Measurements from ENCODE around the gene DNLZ.

Gene DNLZ

DNA sequence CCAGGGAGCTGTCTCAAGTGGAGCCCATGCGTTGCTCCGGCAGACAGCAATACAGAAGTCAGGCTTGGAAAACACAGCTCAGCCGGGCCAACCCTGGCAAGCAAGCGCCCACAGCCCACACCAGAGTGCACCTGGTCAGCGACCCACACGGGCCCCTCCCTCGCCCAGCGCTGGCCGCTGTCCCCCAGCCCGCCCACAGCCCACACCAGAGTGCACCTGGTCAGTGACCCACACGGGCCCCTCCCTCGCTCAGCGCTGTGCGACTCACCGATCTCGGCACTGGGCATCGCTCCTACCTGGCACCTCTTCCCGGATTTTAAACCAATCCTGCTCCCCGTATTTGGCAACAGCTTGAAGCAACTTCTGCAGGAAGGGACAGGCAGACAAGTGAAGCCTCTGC, 23.7 kb upstream of the DNLZ start:
- H3K27ac ChIP-seq: no peak overlapping the region
- TF ChIP-seq, protein P1, sequence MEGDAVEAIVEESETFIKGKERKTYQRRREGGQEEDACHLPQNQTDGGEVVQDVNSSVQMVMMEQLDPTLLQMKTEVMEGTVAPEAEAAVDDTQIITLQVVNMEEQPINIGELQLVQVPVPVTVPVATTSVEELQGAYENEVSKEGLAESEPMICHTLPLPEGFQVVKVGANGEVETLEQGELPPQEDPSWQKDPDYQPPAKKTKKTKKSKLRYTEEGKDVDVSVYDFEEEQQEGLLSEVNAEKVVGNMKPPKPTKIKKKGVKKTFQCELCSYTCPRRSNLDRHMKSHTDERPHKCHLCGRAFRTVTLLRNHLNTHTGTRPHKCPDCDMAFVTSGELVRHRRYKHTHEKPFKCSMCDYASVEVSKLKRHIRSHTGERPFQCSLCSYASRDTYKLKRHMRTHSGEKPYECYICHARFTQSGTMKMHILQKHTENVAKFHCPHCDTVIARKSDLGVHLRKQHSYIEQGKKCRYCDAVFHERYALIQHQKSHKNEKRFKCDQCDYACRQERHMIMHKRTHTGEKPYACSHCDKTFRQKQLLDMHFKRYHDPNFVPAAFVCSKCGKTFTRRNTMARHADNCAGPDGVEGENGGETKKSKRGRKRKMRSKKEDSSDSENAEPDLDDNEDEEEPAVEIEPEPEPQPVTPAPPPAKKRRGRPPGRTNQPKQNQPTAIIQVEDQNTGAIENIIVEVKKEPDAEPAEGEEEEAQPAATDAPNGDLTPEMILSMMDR (IDR thresholded peaks at IDR 0.05): no peak
- DNase-seq (ENCODE audit: low spot score): no peak
- no peak overlapping the region for H3K4me3 ChIP-seq

- TF ChIP-seq, protein P1 (IDR thresholded peaks at IDR 0.05): no peak
- Histone ChIP-seq H3K4me3 (no peak overlapping the region), H3K27ac (no peak overlapping the region)
- DNase-seq (ENCODE audit: low spot score): no peak
Observed at GRCh38 chr9:136386018-136386417, 22.5 kb upstream of the DNLZ start.

- no peak for DNase-seq (ENCODE audit: low spot score)
- H3K4me3 ChIP-seq: no peak overlapping the region
- TF ChIP-seq, protein P1 (IDR thresholded peaks at IDR 0.05): no peak
- H3K27ac ChIP-seq: no peak overlapping the region
Observed at GRCh38 chr9:136385015-136385414, 21.5 kb upstream of the DNLZ start.

DNA sequence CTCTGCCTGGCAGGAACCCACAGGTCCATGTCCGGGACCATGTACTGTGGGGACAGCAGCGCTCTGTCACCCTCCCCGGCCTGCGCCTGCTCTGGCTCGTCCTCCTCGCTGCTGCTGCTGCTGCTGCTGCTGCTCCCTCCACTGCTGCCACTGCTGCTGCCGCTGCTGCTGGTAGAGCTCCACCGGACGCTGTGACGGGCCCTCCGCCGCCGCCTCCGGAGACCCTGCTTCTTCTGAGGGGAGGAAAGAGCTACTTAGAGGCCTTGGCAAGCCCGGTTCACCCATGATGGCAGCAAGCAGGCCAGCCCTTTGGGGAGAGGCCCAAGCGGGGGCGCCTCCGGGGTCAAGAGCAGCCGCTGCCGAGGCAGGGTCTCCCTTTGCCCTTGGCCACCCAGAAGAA, 19.9 kb upstream of the DNLZ start:
- TF ChIP-seq, protein P1 (IDR thresholded peaks at IDR 0.05): no peak
- H3K4me3 ChIP-seq: no peak overlapping the region
- no peak overlapping the region for H3K27ac ChIP-seq
- no peak for DNase-seq (ENCODE audit: low spot score)

DNA sequence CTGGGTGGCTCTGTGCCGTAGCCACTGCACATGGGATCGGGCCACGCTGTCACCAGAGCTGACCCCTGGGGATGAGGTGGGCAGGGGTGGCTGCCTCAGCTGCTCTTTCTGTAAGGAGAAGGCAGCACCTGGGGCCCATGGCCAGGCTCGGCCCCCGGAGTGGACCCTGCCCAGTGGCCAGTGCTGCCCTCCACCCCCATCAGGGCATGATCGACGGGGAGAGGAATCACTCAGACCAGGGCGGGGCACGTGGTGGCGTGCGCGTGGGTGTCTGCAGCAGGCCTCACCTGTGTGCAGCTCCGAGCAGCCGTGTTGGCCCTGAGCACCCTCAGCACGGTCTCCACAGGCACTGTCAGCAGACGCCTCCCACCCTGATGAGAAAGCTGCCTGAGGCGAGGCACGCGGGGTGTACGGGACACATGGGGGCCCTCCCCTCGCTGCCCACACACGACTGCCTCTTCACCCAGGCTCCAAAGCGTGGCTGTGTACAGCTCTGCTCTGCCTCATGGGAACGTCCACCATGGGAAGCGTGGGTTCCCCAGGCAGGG, 18.5 kb upstream of the DNLZ start:
- no peak overlapping the region for H3K4me3 ChIP-seq
- no peak overlapping the region for H3K27ac ChIP-seq
- TF ChIP-seq, protein P1 (IDR thresholded peaks at IDR 0.05): no peak
- DNase-seq (ENCODE audit: low spot score): no peak

GRCh38 chr9:136381311-136381710, 17.8 kb upstream of the DNLZ start:
- TF ChIP-seq, protein P1 (IDR thresholded peaks at IDR 0.05): no peak
- DNase-seq (ENCODE audit: low spot score): no peak
- Histone ChIP-seq H3K27ac (no peak overlapping the region), H3K4me3 (no peak overlapping the region)

DNA sequence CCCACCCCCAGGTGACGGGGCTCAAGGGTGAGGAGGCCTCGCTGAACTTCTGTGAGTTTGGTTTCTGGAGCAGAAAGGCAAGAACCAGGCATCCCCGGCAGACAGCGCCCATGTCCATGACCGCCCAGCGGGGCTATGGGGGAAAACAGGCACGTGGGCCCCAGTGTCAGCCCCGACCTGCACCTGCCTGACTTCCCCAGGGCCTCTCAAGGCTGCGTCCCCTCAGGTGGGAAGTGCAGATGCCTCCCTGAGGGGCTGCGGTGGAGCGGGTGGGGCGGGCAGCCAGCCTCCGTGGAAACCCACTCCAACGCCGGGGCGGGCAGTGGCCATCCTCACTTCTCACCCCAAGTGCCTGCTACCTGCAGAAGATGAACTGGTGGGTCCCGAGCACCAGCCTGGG, 16.8 kb upstream of the DNLZ start:
- Histone ChIP-seq H3K27ac (no peak overlapping the region), H3K4me3 (no peak overlapping the region)
- TF ChIP-seq, protein P1 (IDR thresholded peaks at IDR 0.05): no peak
- no peak for DNase-seq (ENCODE audit: low spot score)

Data from coronary artery (tissue), 2 donors.